ENCODE results near the gene IQSEC1. TPM values are rescaled to one million over a fixed set of nuclear protein-coding genes. Genes with fewer than 3 reads are reported as not detected.

The IQSEC1 gene
- polyA plus RNA-seq, 1 experiment = 3.6 TPM

DNA sequence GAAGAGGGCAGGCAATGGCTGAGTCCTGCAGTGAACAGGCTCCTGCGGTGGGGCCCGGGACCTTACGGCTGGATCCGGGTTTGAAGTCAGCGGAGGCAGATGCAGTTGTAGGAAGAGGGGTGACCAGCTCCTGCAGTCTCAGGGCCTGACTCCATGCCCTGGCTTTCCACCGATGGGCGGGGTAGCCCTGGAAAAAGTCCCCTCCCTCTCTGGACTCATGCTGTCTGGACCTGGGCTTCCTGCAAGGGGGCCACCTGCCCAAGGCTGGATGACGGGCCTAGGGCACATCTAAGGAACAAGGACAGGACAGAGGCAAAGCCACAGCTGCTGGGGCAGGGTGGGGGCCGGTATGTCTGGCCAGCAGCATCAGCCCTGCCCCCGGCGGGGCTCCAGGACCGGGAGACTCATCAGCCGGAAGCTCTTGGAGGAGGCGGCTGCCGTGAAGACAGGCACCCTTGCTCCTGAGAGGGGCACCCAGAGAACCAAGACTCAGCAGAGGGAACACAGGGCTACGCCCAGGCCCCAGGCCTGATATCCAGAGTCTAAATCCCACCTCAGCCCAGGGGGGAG, 12.8 kb downstream of the IQSEC1 start:
- TF ChIP-seq, protein P1, sequence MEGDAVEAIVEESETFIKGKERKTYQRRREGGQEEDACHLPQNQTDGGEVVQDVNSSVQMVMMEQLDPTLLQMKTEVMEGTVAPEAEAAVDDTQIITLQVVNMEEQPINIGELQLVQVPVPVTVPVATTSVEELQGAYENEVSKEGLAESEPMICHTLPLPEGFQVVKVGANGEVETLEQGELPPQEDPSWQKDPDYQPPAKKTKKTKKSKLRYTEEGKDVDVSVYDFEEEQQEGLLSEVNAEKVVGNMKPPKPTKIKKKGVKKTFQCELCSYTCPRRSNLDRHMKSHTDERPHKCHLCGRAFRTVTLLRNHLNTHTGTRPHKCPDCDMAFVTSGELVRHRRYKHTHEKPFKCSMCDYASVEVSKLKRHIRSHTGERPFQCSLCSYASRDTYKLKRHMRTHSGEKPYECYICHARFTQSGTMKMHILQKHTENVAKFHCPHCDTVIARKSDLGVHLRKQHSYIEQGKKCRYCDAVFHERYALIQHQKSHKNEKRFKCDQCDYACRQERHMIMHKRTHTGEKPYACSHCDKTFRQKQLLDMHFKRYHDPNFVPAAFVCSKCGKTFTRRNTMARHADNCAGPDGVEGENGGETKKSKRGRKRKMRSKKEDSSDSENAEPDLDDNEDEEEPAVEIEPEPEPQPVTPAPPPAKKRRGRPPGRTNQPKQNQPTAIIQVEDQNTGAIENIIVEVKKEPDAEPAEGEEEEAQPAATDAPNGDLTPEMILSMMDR (IDR thresholded peaks at IDR 0.05; ENCODE audit: low read depth, low read length) = no peak
- POLR2A ChIA-PET = no interaction called here
- DNase-seq (ENCODE audit: low read depth, low spot score) = no peak
- H3K27me3 ChIP-seq (ENCODE audit: control insufficient read depth, insufficient read depth, low read length) = peaks cover 29% of the 10 kb centered on the region
- H3K9me3 ChIP-seq (ENCODE audit: control insufficient read depth, insufficient read depth, low read length) = no peaks in the 10 kb centered on the region; the same call in 1 of the 2 replicates
- CTCF ChIA-PET = interaction anchor here (1.1 kb wide), 1 partner anchor 32 kb away, joined by 4 read pairs; no protein-coding TSS in a partner anchor
- no peak overlapping the region for H3K4me3 ChIP-seq (ENCODE audit: low read depth, low read length)
- H3K27ac ChIP-seq (ENCODE audit: low read depth, low read length) = no peak overlapping the region

DNA sequence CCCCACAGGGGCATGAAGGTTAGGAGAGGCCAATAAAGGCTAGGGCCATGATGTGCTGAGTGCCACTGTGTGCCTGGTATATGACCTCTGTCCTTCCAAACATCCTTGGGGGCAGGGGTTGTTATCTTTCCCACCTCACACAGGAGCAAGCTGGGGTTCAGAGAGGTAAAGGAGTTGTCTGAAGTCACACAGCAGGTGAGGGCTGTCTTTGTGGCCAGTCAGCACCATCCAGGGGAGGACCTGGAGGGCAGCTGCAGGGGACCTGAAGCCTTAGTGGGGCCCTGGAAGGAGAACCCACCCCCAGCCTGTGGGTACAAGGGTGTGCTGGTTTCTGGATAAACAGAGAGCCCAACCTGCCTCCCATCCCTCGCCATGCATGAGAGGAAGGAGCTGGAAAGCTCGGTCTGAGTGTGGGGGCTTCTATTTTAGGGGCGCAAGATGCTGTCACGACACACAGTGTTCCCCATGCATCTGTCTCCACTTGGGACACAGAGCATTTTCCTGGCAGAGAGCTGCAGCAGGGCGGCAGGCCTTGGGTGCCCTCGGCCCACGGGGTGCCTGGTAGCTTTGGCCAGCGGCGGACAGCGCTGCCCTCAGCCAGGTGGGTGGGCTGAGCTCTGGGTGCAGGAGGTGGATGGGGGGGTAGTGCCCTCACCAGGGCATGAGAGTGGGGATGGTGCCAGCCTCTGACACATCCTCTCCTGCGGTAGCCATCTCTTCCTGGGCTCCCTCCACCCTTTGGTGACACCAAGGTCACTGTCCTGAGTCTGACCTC, 14.7 kb downstream of the IQSEC1 start:
- POLR2A ChIA-PET = no interaction called here
- CTCF ChIA-PET = interaction anchor here (0.6 kb wide), 1 partner anchor 588 kb away, joined by 4 read pairs; no protein-coding TSS in a partner anchor
- H3K27me3 ChIP-seq (ENCODE audit: control insufficient read depth, insufficient read depth, low read length) = peaks cover 28% of the 10 kb centered on the region
- no peaks in the 10 kb centered on the region; the same call in 1 of the 2 replicates for H3K9me3 ChIP-seq (ENCODE audit: control insufficient read depth, insufficient read depth, low read length)
- no peak overlapping the region for H3K27ac ChIP-seq (ENCODE audit: low read depth, low read length)
- H3K4me3 ChIP-seq (ENCODE audit: low read depth, low read length) = no peak overlapping the region
- no peak for DNase-seq (ENCODE audit: low read depth, low spot score)
- TF ChIP-seq, protein P1 (IDR thresholded peaks at IDR 0.05; ENCODE audit: low read depth, low read length) = no peak

DNA sequence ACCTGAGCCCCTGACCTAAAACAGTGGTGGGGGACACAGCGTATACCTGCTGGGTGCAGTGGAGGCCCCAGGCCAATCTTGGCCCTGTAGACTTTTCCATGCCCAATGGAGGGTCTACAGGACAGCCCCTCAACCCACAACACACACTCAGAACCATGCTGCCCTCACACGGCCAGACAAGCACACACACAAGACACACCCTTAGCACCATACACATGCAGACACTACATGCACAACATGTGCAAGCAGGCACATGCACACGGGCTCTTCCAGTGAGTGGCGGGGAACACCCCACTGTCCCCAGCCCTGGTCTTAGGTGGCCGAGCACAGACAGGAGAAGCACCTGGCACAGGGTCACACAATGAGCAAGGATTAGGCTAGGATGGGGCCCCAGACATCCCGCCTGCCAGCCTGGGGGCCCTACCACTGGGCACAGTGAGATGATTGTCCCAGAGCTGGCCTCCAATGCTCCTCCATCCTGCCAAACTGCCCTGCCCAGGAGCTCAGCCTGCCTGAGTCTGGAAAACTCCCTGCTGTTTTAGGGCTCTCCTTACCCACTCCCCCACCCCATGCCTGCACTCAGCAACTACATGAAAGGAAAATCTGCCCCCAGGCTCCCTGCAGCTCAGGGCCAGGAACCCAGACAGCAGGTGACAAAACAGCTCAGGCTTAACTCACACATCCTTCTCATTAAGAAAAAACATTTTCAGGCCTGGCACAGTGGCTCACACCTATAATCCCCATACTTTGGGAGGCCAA, 15.8 kb downstream of the IQSEC1 start:
- POLR2A ChIA-PET = no interaction called here

DNA sequence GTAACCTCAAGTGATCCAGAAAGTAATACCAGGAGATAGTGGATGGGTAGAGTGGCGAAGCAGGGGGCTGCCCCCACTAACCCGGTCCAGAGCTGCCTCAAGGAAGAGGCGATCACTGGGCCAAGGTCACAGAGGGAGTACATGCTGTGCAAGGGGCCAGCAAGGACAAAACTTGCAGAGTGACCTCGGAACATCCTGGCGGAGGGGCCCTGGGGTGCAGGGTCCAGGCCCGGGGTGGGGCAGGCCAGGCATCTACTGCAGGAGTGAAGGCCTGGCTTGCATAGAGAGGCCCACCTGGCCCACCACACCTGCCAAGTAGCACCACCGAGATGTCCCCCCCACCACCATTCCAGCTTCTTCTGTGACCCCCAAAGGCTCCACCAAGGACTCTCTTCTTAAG, 17.6 kb downstream of the IQSEC1 start:
- H3K4me3 ChIP-seq (ENCODE audit: low read depth, low read length) = no peak overlapping the region
- DNase-seq (ENCODE audit: low read depth, low spot score) = no peak
- no peaks in the 10 kb centered on the region; the same call in 1 of the 2 replicates for H3K9me3 ChIP-seq (ENCODE audit: control insufficient read depth, insufficient read depth, low read length)
- TF ChIP-seq, protein P1 (IDR thresholded peaks at IDR 0.05; ENCODE audit: low read depth, low read length) = no peak
- ChIA-PET POLR2A (no interaction called here), CTCF (interaction anchor here (1.3 kb wide), 1 partner anchor 37 kb away, joined by 4 read pairs; no protein-coding TSS in a partner anchor)
- no peak overlapping the region for H3K27ac ChIP-seq (ENCODE audit: low read depth, low read length)
- peaks cover 27% of the 10 kb centered on the region for H3K27me3 ChIP-seq (ENCODE audit: control insufficient read depth, insufficient read depth, low read length)

More for the DNA sequence above, 15.8 kb downstream of the IQSEC1 start:
- no peak for DNase-seq (ENCODE audit: low read depth, low spot score)
- CTCF ChIA-PET = no interaction called here
- H3K27ac ChIP-seq (ENCODE audit: low read depth, low read length) = no peak overlapping the region
- no peak overlapping the region for H3K4me3 ChIP-seq (ENCODE audit: low read depth, low read length)
- no peaks in the 10 kb centered on the region; the same call in 1 of the 2 replicates for H3K9me3 ChIP-seq (ENCODE audit: control insufficient read depth, insufficient read depth, low read length)
- TF ChIP-seq, protein P1 (IDR thresholded peaks at IDR 0.05; ENCODE audit: low read depth, low read length) = no peak
- H3K27me3 ChIP-seq (ENCODE audit: control insufficient read depth, insufficient read depth, low read length) = peaks cover 25% of the 10 kb centered on the region

All from AG04450 (cell line).